ENCODE measurements around the gene ESR1.
A peak's percentile ranks its signal among the peaks of the same experiment; 100 is the strongest.
"Not testable (repeated sequence)": the region's sequence is repeated elsewhere in the genome, so short reads cannot be mapped to it uniquely, and the experiment has no call there.

Gene ESR1

GRCh38 chr6:151850479-151851003 is 43.1 kb downstream of the ESR1 start:
- no peaks in the 10 kb centered on the region for H3K36me3 ChIP-seq (ENCODE audit: control insufficient read depth in 5 of 5, insufficient read depth in 5 of 5, low read length in 5 of 5)
- no peak overlapping the region for H3K27ac ChIP-seq (ENCODE audit: low read depth, low read length)

DNA sequence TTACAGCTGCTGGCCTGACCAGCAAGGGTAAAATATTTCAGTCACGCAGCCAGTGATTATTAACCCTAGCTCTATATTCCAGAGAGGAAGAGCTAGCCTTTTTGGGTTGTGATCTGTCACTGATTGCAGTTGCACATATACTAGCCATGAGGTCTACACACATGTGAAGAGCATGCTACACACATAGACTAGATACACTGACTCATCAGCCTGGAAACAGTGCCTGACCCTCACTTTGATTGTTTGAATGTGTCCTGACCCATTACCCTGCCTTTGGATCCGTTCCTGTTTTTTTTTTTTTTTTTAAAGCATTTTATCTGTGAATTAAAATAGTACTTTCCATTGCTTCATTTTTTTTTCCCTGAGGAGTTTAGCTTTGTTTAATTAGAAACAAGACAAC is 50.8 kb downstream of the ESR1 start:
- H3K4me3 ChIP-seq (ENCODE audit: low read depth in 1 of 5, low read length in 5 of 5), result no peak overlapping the region
- no peaks in the 10 kb centered on the region for H3K27me3 ChIP-seq (ENCODE audit: control insufficient read depth in 5 of 5, insufficient read depth in 4 of 5, low read length in 5 of 5)
- H3K27ac ChIP-seq (ENCODE audit: low read depth, low read length), result no peak overlapping the region
- no peak overlapping the region for H3K9ac ChIP-seq (ENCODE audit: low read length in 5 of 5)
- no peaks in the 10 kb centered on the region for H3K9me3 ChIP-seq (ENCODE audit: control insufficient read depth in 5 of 5, low read length in 5 of 5)
- H3K4me1 ChIP-seq (ENCODE audit: control insufficient read depth in 5 of 5, insufficient read depth in 5 of 5, low read length in 5 of 5), result peaks cover 0 to 8% (median 0%) of the 10 kb centered on the region in 5 donors
- peaks cover 0 to 5% (median 0%) of the 10 kb centered on the region in 5 donors for H3K36me3 ChIP-seq (ENCODE audit: control insufficient read depth in 5 of 5, insufficient read depth in 5 of 5, low read length in 5 of 5)

More at GRCh38 chr6:151850479-151851003, 43.1 kb downstream of the ESR1 start:
- Histone ChIP-seq H3K9me3 (ENCODE audit: control insufficient read depth in 5 of 5, low read length in 5 of 5) (no peaks in the 10 kb centered on the region), H3K4me3 (ENCODE audit: low read depth in 1 of 5, low read length in 5 of 5) (no peak overlapping the region), H3K27me3 (ENCODE audit: control insufficient read depth in 5 of 5, insufficient read depth in 4 of 5, low read length in 5 of 5) (no peaks in the 10 kb centered on the region), H3K9ac (ENCODE audit: low read length in 5 of 5) (no peak overlapping the region), H3K4me1 (ENCODE audit: control insufficient read depth in 5 of 5, insufficient read depth in 5 of 5, low read length in 5 of 5) (no peaks in the 10 kb centered on the region)

GRCh38 chr6:151862461-151862860 is 55.0 kb downstream of the ESR1 start:
- H3K4me3 ChIP-seq (ENCODE audit: low read depth in 1 of 5, low read length in 5 of 5), result no peak overlapping the region
- H3K27me3 ChIP-seq (ENCODE audit: control insufficient read depth in 5 of 5, insufficient read depth in 4 of 5, low read length in 5 of 5), result no peaks in the 10 kb centered on the region
- peaks cover 0 to 8% (median 0%) of the 10 kb centered on the region in 5 donors for H3K4me1 ChIP-seq (ENCODE audit: control insufficient read depth in 5 of 5, insufficient read depth in 5 of 5, low read length in 5 of 5)
- H3K36me3 ChIP-seq (ENCODE audit: control insufficient read depth in 5 of 5, insufficient read depth in 5 of 5, low read length in 5 of 5), result peaks cover 0 to 5% (median 0%) of the 10 kb centered on the region in 5 donors
- H3K9me3 ChIP-seq (ENCODE audit: control insufficient read depth in 5 of 5, low read length in 5 of 5), result no peaks in the 10 kb centered on the region
- H3K27ac ChIP-seq (ENCODE audit: low read depth, low read length), result no peak overlapping the region
- H3K9ac ChIP-seq (ENCODE audit: low read length in 5 of 5), result no peak overlapping the region

DNA sequence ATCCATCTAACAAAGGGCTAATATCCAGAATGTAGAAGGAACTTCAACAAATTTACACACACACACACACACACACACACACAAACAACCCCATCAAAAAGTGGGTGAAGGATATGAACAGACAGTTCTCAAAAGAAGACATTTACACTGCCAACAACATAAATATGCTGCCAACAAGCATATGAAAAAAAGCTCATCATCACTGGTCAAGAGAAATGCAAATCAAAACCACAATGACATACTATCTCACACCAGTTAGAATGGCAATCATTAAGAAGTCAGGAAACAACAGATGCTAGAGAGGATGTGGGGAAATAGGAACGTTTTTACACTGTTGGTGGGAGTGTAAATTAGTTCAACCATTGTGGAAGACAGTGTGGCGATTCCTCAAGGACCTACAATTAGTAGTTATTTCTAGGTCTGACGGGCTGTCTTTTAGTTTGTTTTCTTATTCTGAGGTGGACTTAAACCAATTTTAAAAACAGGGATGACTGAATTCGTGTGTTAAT is 59.9 kb downstream of the ESR1 start:
- H3K4me3 ChIP-seq (ENCODE audit: low read depth in 1 of 5, low read length in 5 of 5); H3K27ac ChIP-seq (ENCODE audit: low read depth, low read length); H3K36me3 ChIP-seq (ENCODE audit: control insufficient read depth in 5 of 5, insufficient read depth in 5 of 5, low read length in 5 of 5); H3K9ac ChIP-seq (ENCODE audit: low read length in 5 of 5); H3K27me3 ChIP-seq (ENCODE audit: control insufficient read depth in 5 of 5, insufficient read depth in 4 of 5, low read length in 5 of 5); H3K9me3 ChIP-seq (ENCODE audit: control insufficient read depth in 5 of 5, low read length in 5 of 5): not testable (repeated sequence)
- H3K4me1 ChIP-seq (ENCODE audit: control insufficient read depth in 5 of 5, insufficient read depth in 5 of 5, low read length in 5 of 5), result peaks cover 0 to 15% (median 9%) of the 10 kb centered on the region in 5 donors

DNA sequence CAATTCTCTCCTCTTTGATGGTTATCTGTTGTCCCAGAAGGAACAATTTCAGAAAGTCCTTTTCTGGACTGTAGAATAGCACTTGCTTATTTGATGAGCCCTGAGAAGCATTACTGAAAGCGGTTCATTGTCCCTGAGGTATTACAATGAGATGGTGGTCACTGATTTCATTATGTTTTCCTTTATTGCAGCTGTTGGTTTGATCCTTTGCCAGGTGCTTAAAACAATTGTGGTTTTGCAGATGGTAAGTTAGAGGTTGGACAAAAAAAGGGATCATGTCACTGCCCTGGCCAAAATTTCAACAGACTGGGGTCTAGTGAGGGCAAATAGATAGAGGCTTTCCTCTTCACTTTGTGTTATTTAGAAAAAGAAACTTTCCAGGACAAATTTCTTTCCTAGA is 61.9 kb downstream of the ESR1 start:
- H3K4me1 ChIP-seq (ENCODE audit: control insufficient read depth in 5 of 5, insufficient read depth in 5 of 5, low read length in 5 of 5), result peaks cover 0 to 15% (median 9%) of the 10 kb centered on the region in 5 donors
- H3K36me3 ChIP-seq (ENCODE audit: control insufficient read depth in 5 of 5, insufficient read depth in 5 of 5, low read length in 5 of 5), result peaks cover 0 to 3% (median 0%) of the 10 kb centered on the region in 5 donors
- peak overlapping the region; percentile 58 for H3K27ac ChIP-seq (ENCODE audit: low read depth, low read length)
- no peaks in the 10 kb centered on the region for H3K27me3 ChIP-seq (ENCODE audit: control insufficient read depth in 5 of 5, insufficient read depth in 4 of 5, low read length in 5 of 5)
- H3K9me3 ChIP-seq (ENCODE audit: control insufficient read depth in 5 of 5, low read length in 5 of 5), result no peaks in the 10 kb centered on the region
- H3K9ac ChIP-seq (ENCODE audit: low read length in 5 of 5), result no peak overlapping the region
- no peak overlapping the region for H3K4me3 ChIP-seq (ENCODE audit: low read depth in 1 of 5, low read length in 5 of 5)

- Histone ChIP-seq H3K4me3 (ENCODE audit: low read depth in 1 of 5, low read length in 5 of 5) (no peak overlapping the region), H3K27me3 (ENCODE audit: control insufficient read depth in 5 of 5, insufficient read depth in 4 of 5, low read length in 5 of 5) (no peaks in the 10 kb centered on the region), H3K36me3 (ENCODE audit: control insufficient read depth in 5 of 5, insufficient read depth in 5 of 5, low read length in 5 of 5) (peaks cover 0 to 3% (median 0%) of the 10 kb centered on the region in 5 donors), H3K27ac (ENCODE audit: low read depth, low read length) (peak overlapping the region; percentile 58), H3K4me1 (ENCODE audit: control insufficient read depth in 5 of 5, insufficient read depth in 5 of 5, low read length in 5 of 5) (peaks cover 0 to 15% (median 9%) of the 10 kb centered on the region in 5 donors), H3K9me3 (ENCODE audit: control insufficient read depth in 5 of 5, low read length in 5 of 5) (no peaks in the 10 kb centered on the region), H3K9ac (ENCODE audit: low read length in 5 of 5) (no peak overlapping the region)
These were observed 62.3 kb downstream of the ESR1 start for GRCh38 chr6:151869787-151870186.

- Histone ChIP-seq H3K27ac (ENCODE audit: low read depth, low read length) (no peak overlapping the region), H3K27me3 (ENCODE audit: control insufficient read depth in 5 of 5, insufficient read depth in 4 of 5, low read length in 5 of 5) (no peaks in the 10 kb centered on the region), H3K9ac (ENCODE audit: low read length in 5 of 5) (no peak overlapping the region), H3K9me3 (ENCODE audit: control insufficient read depth in 5 of 5, low read length in 5 of 5) (no peaks in the 10 kb centered on the region), H3K4me1 (ENCODE audit: control insufficient read depth in 5 of 5, insufficient read depth in 5 of 5, low read length in 5 of 5) (peaks cover 0 to 15% (median 9%) of the 10 kb centered on the region in 5 donors), H3K4me3 (ENCODE audit: low read depth in 1 of 5, low read length in 5 of 5) (no peak overlapping the region), H3K36me3 (ENCODE audit: control insufficient read depth in 5 of 5, insufficient read depth in 5 of 5, low read length in 5 of 5) (peaks cover 0 to 3% (median 0%) of the 10 kb centered on the region in 5 donors)
These were observed 62.9 kb downstream of the ESR1 start for GRCh38 chr6:151870375-151870774.

DNA sequence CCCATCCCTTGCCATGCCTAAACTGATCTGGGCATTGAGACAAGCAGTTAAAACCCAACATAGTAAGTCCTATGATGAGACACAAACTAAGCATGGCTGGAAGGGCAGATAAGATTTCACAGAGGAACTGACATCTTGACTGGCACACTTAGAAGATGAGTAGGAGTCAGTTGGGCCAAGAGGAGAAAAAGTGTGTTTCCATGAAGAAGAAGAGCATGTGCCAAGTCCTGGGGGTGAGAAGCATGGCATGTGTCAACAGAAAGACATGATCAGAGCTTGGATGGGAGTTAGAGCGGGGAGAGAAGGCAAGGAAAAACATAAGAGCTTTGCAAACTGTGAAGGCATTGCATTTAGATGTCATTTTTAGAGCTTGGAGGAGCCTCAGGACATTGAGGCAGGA is 68.0 kb downstream of the ESR1 start:
- Histone ChIP-seq H3K4me1 (ENCODE audit: control insufficient read depth in 5 of 5, insufficient read depth in 5 of 5, low read length in 5 of 5) (peaks cover 0 to 13% (median under 1%) of the 10 kb centered on the region in 5 donors), H3K9ac (ENCODE audit: low read length in 5 of 5) (no peak overlapping the region)

GRCh38 chr6:151876122-151876521 is 68.6 kb downstream of the ESR1 start:
- no peak overlapping the region for H3K4me3 ChIP-seq (ENCODE audit: low read depth in 1 of 5, low read length in 5 of 5)
- no peaks in the 10 kb centered on the region for H3K27me3 ChIP-seq (ENCODE audit: control insufficient read depth in 5 of 5, insufficient read depth in 4 of 5, low read length in 5 of 5)
- H3K9ac ChIP-seq (ENCODE audit: low read length in 5 of 5), result no peak overlapping the region
- peaks cover 0 to 13% (median 0%) of the 10 kb centered on the region in 5 donors for H3K4me1 ChIP-seq (ENCODE audit: control insufficient read depth in 5 of 5, insufficient read depth in 5 of 5, low read length in 5 of 5)
- H3K9me3 ChIP-seq (ENCODE audit: control insufficient read depth in 5 of 5, low read length in 5 of 5), result no peaks in the 10 kb centered on the region
- H3K27ac ChIP-seq (ENCODE audit: low read depth, low read length), result no peak overlapping the region
- H3K36me3 ChIP-seq (ENCODE audit: control insufficient read depth in 5 of 5, insufficient read depth in 5 of 5, low read length in 5 of 5), result peaks cover 0 to 3% (median 0%) of the 10 kb centered on the region in 5 donors

More for the DNA sequence above, 68.0 kb downstream of the ESR1 start:
- Histone ChIP-seq H3K9me3 (ENCODE audit: control insufficient read depth in 5 of 5, low read length in 5 of 5) (no peaks in the 10 kb centered on the region), H3K27ac (ENCODE audit: low read depth, low read length) (no peak overlapping the region), H3K27me3 (ENCODE audit: control insufficient read depth in 5 of 5, insufficient read depth in 4 of 5, low read length in 5 of 5) (no peaks in the 10 kb centered on the region), H3K4me3 (ENCODE audit: low read depth in 1 of 5, low read length in 5 of 5) (no peak overlapping the region), H3K36me3 (ENCODE audit: control insufficient read depth in 5 of 5, insufficient read depth in 5 of 5, low read length in 5 of 5) (peaks cover 0 to 3% (median 0%) of the 10 kb centered on the region in 5 donors)

GRCh38 chr6:151877458-151877857 is 70.0 kb downstream of the ESR1 start:
- H3K9ac ChIP-seq (ENCODE audit: low read length in 5 of 5), result no peak overlapping the region
- H3K27me3 ChIP-seq (ENCODE audit: control insufficient read depth in 5 of 5, insufficient read depth in 4 of 5, low read length in 5 of 5), result no peaks in the 10 kb centered on the region
- H3K4me1 ChIP-seq (ENCODE audit: control insufficient read depth in 5 of 5, insufficient read depth in 5 of 5, low read length in 5 of 5), result peaks cover 0 to 13% (median 0%) of the 10 kb centered on the region in 5 donors
- no peaks in the 10 kb centered on the region for H3K9me3 ChIP-seq (ENCODE audit: control insufficient read depth in 5 of 5, low read length in 5 of 5)
- peaks cover 0 to 3% (median 0%) of the 10 kb centered on the region in 5 donors for H3K36me3 ChIP-seq (ENCODE audit: control insufficient read depth in 5 of 5, insufficient read depth in 5 of 5, low read length in 5 of 5)
- no peak overlapping the region for H3K4me3 ChIP-seq (ENCODE audit: low read depth in 1 of 5, low read length in 5 of 5)
- H3K27ac ChIP-seq (ENCODE audit: low read depth, low read length), result no peak overlapping the region

Measured in subcutaneous abdominal adipose tissue (tissue), 5 donors.